CD14-positive monocyte (primary cell): ENCODE measurements around the gene OPN1SW. TPM values are rescaled to one million over a fixed set of nuclear protein-coding genes. Genes with fewer than 3 reads are reported as not detected.

Experiments
- DNase-seq, 3 donors: peaks; one replicate each; pipeline ENCODE4 v3.0.0-alpha.2; 2011 to 2022
- H2AFZ ChIP-seq: 2 replicates; pipeline ENCODE4 v1.6.0; 2012; ENCODE audit warnings: mild to moderate bottlenecking, low read depth, low read length, inconsistent platforms; ENCODE audit not compliant: insufficient read depth, poor library complexity, severe bottlenecking
- H3K27ac ChIP-seq, 2 donors: 1 replicate in 1 of 2; 2 replicates in 1 of 2; pipeline ENCODE4 v1.5.1; 2012 to 2013; ENCODE audit warnings: low read length in 2 of 2, control low read depth in 1 of 2, inconsistent platforms in 1 of 2, low read depth in 1 of 2, mild to moderate bottlenecking in 1 of 2
- H3K27me3 ChIP-seq, 2 donors: one replicate each; pipeline versions ENCODE4 v1.6.0 to v1.6.1; 2011 to 2013; ENCODE audit warnings: low read length in 2 of 2; ENCODE audit not compliant: control insufficient read depth in 2 of 2, insufficient read depth in 2 of 2
- H3K36me3 ChIP-seq, 2 donors: replicated peaks in 1 of 2; 1 replicate in 1 of 2; 2 replicates in 1 of 2; pipeline versions ENCODE4 v1.5.1 to v1.6.1; 2012 to 2013; ENCODE audit warnings: low read length in 2 of 2, control low read depth in 1 of 2, inconsistent platforms in 1 of 2, mild to moderate bottlenecking in 1 of 2; ENCODE audit not compliant: insufficient read depth in 2 of 2, control insufficient read depth in 1 of 2
- H3K4me1 ChIP-seq, 2 donors: 1 replicate in 1 of 2; 2 replicates in 1 of 2; pipeline versions ENCODE4 v1.5.1 to v1.6.1; 2012 to 2013; ENCODE audit warnings: low read length in 2 of 2, control low read depth in 1 of 2, inconsistent platforms in 1 of 2, mild to moderate bottlenecking in 1 of 2, moderate library complexity in 1 of 2; ENCODE audit not compliant: insufficient read depth in 2 of 2, control insufficient read depth in 1 of 2
- H3K4me2 ChIP-seq: replicated peaks from 2 replicates; pipeline ENCODE3; 2012; ENCODE audit warnings: low read length, moderate library complexity, mild to moderate bottlenecking; ENCODE audit not compliant: poor library complexity, severe bottlenecking; ENCODE audit errors: extremely low read depth
- H3K4me3 ChIP-seq, 3 experiments: fragments of 200-600 bp in 1 of 3; sonication (generic) in 1 of 3; replicated peaks in 1 of 3; 1 replicate in 2 of 3; 2 replicates in 1 of 3; pipeline ENCODE4 v1.5.1; 2011 to 2013; ENCODE audit warnings: low read length in 3 of 3, mild to moderate bottlenecking in 3 of 3, control low read depth in 2 of 3, low read depth in 2 of 3, inconsistent platforms in 1 of 3, moderate library complexity in 1 of 3
- H3K79me2 ChIP-seq: 2 replicates; pipeline ENCODE4 v1.6.0; 2012; ENCODE audit warnings: mild to moderate bottlenecking, control low read depth, inconsistent platforms, low read length, moderate library complexity; ENCODE audit not compliant: insufficient read depth
- H3K9ac ChIP-seq: 2 replicates; pipeline ENCODE4 v1.6.0; 2017; ENCODE audit warnings: low read length, mild to moderate bottlenecking; ENCODE audit not compliant: insufficient read depth, poor library complexity, severe bottlenecking
- H3K9me3 ChIP-seq, 2 donors: replicated peaks in 1 of 2; 1 replicate in 1 of 2; 2 replicates in 1 of 2; pipeline versions ENCODE4 v1.5.1 to v1.6.1; 2012 to 2013; ENCODE audit warnings: low read length in 2 of 2, control low read depth in 1 of 2; ENCODE audit not compliant: control insufficient read depth in 1 of 2, insufficient read depth in 1 of 2
- H4K20me1 ChIP-seq: 2 replicates; pipeline ENCODE4 v1.6.0; 2012; ENCODE audit warnings: mild to moderate bottlenecking, low read length, control low read depth, moderate library complexity; ENCODE audit not compliant: insufficient read depth
- H3K27ac Mint-ChIP-seq, 7 donors: one replicate each; pipeline ENCODE4 v1.8.0; 2020; ENCODE audit warnings: mild to moderate bottlenecking in 7 of 7, mixed read lengths in 7 of 7, moderate library complexity in 6 of 7, inconsistent platforms in 2 of 7
- H3K27me3 Mint-ChIP-seq, 3 donors: one replicate each; pipeline ENCODE4 v1.8.0; 2021 to 2022; ENCODE audit warnings: low read depth in 3 of 3, mild to moderate bottlenecking in 3 of 3, mixed read lengths in 3 of 3, moderate library complexity in 3 of 3, inconsistent platforms in 1 of 3
- H3K36me3 Mint-ChIP-seq, 2 donors: one replicate each; pipeline ENCODE4 v1.8.0; 2020; ENCODE audit warnings: mixed read lengths in 2 of 2, inconsistent platforms in 1 of 2, mild to moderate bottlenecking in 1 of 2
- H3K4me1 Mint-ChIP-seq: one replicate; pipeline ENCODE4 v1.8.0; 2020; ENCODE audit warnings: mild to moderate bottlenecking, mixed read lengths
- H3K4me3 Mint-ChIP-seq, 2 donors: one replicate each; pipeline ENCODE4 v1.8.0; 2020; ENCODE audit warnings: mild to moderate bottlenecking in 2 of 2, mixed read lengths in 2 of 2, moderate library complexity in 1 of 2
- H3K9me3 Mint-ChIP-seq, 7 donors: one replicate each; pipeline ENCODE4 v1.8.0; 2020 to 2022; ENCODE audit warnings: mixed read lengths in 7 of 7, mild to moderate bottlenecking in 6 of 7, moderate library complexity in 6 of 7, inconsistent platforms in 2 of 7
- WGBS: methylation state at CpG from one replicate; pipeline ENCODE4 v1.1.5; 2013; ENCODE audit warnings: missing lambda C conversion rate; ENCODE audit not compliant: insufficient coverage; 5-methylcytosine and 5-hydroxymethylcytosine counted together
- intact Hi-C, 2 donors: fragments of 100-400 bp; cut with micrococcal nuclease; formaldehyde crosslinking; loops; one replicate each; pipeline versions ENCODE4 v1.15.0 to v1.15.1; 2023
- polyA plus RNA-seq, 3 donors: library from polyadenylated mRNA; depleted of rRNA in 1 of 3; unstranded in 2 of 3; stranded (reverse) in 1 of 3; fragments of 300-500 nt in 2 of 3; fragments of >200 nt in 1 of 3; fragmentation: Illumina TruSeq in 2 of 3; gene quantifications; 1 replicate in 2 of 3; 2 replicates in 1 of 3; pipeline ENCODE4 v1.2.3, GENCODE V29; 2012 to 2021
- TF ChIP-seq, protein P1 (sequence below): fragments of 200-600 bp; IDR thresholded peaks from one replicate; pipeline ENCODE4 v1.8.0; 2022; ENCODE audit warnings: antibody characterized with exemption, mild to moderate bottlenecking

OPN1SW gene
- polyA plus RNA-seq, 3 donors = not detected

DNA sequence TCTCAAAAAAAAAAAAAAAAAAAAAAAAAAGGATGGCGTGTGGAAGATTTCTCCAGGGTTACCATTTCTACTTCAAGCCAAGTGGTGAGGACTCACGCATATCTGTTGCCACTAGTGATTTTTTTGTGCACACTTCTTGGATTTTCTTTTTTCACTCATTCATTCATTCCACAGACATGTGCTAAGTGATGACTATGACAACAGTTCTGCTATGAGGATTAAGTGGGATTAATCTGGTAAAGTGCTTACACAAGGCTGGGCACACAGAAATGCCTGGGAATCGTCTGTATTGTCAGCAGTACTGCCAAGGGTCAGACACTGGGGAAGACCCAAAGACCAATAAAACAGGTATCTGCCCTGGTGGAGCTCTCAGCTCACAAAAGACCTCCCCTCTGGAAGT lies 6.3 kb upstream of the OPN1SW start:
- no peaks in the 10 kb centered on the region for H4K20me1 ChIP-seq
- 100% methylated on average over 1 of the region's 3 CpGs for WGBS
- Mint-ChIP-seq H3K27me3 (peaks cover 3 to 14% (median 8%) of the 10 kb centered on the region in 3 donors), H3K9me3 (peaks cover 6 to 24% (median 15%) of the 10 kb centered on the region in 7 donors), H3K27ac (no peak overlapping the region), H3K4me1 (peaks cover 2% of the 10 kb centered on the region), H3K4me3 (no peak overlapping the region), H3K36me3 (peaks cover 0 to 4% of the 10 kb centered on the region in 2 donors)
- no peak overlapping the region for H3K4me2 ChIP-seq
- H3K4me1 ChIP-seq = no peaks in the 10 kb centered on the region
- no peak overlapping the region for H2AFZ ChIP-seq
- H3K27me3 ChIP-seq = no peaks in the 10 kb centered on the region
- TF ChIP-seq, protein P1, sequence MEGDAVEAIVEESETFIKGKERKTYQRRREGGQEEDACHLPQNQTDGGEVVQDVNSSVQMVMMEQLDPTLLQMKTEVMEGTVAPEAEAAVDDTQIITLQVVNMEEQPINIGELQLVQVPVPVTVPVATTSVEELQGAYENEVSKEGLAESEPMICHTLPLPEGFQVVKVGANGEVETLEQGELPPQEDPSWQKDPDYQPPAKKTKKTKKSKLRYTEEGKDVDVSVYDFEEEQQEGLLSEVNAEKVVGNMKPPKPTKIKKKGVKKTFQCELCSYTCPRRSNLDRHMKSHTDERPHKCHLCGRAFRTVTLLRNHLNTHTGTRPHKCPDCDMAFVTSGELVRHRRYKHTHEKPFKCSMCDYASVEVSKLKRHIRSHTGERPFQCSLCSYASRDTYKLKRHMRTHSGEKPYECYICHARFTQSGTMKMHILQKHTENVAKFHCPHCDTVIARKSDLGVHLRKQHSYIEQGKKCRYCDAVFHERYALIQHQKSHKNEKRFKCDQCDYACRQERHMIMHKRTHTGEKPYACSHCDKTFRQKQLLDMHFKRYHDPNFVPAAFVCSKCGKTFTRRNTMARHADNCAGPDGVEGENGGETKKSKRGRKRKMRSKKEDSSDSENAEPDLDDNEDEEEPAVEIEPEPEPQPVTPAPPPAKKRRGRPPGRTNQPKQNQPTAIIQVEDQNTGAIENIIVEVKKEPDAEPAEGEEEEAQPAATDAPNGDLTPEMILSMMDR = no peak
- H3K79me2 ChIP-seq = no peaks in the 10 kb centered on the region
- no peak for DNase-seq
- no peak overlapping the region for H3K27ac ChIP-seq
- H3K4me3 ChIP-seq = no peak overlapping the region
- no peaks in the 10 kb centered on the region for H3K36me3 ChIP-seq
- peaks cover 0 to 7% of the 10 kb centered on the region in 2 donors for H3K9me3 ChIP-seq
- intact Hi-C loops = no loop called here
- no peak overlapping the region for H3K9ac ChIP-seq

DNA sequence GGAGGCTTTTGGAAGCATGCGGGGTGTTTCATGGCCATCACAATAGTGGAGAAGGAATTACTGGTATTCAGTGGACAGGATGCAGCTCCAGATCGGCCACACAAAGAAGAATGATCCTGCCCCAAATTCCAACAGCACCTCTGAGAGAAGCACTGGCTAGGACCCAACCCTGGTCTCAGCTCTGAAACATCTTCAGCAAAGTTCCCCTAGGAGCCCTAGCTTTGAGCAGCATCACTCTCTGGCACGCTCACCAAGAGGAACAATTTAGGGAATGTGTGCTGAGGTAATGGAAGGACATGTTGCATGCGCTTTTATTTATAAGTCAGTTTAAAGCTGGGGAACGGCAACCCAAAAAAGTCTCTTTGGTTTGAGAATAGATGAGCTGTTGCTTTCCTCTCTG lies 5.5 kb upstream of the OPN1SW start:
- Mint-ChIP-seq H3K27ac (no peak overlapping the region), H3K9me3 (peaks cover 9 to 25% (median 17%) of the 10 kb centered on the region in 7 donors), H3K4me1 (peaks cover 2% of the 10 kb centered on the region), H3K4me3 (no peak overlapping the region), H3K36me3 (peaks cover 0 to 4% of the 10 kb centered on the region in 2 donors), H3K27me3 (peaks cover 2 to 8% (median 8%) of the 10 kb centered on the region in 3 donors)
- Histone ChIP-seq H4K20me1 (no peaks in the 10 kb centered on the region), H3K79me2 (no peaks in the 10 kb centered on the region), H3K9me3 (peaks cover 0 to 7% of the 10 kb centered on the region in 2 donors), H3K27me3 (no peaks in the 10 kb centered on the region), H3K36me3 (no peaks in the 10 kb centered on the region), H2AFZ (no peak overlapping the region), H3K4me2 (no peak overlapping the region), H3K27ac (no peak overlapping the region), H3K9ac (no peak overlapping the region), H3K4me1 (no peaks in the 10 kb centered on the region), H3K4me3 (no peak overlapping the region)
- no peak for DNase-seq
- 98% methylated on average over 4 of the region's 5 CpGs for WGBS
- TF ChIP-seq, protein P1 = no peak
- intact Hi-C loops = no loop called here
